Mesodermal cell (in vitro differentiated cells): Measurements from ENCODE around the gene PNPLA6.
A peak's percentile ranks its signal among the peaks of the same experiment; 100 is the strongest.

Experiments
- H3K27ac ChIP-seq: 2 replicates; pipeline ENCODE4 v1.7.0; 2013; ENCODE audit warnings: mild to moderate bottlenecking, low read depth, low read length, moderate library complexity; ENCODE audit not compliant: severe bottlenecking
- H3K36me3 ChIP-seq: 2 replicates; pipeline ENCODE4 v1.7.1; 2013; ENCODE audit warnings: mild to moderate bottlenecking, low read length, moderate library complexity; ENCODE audit not compliant: control insufficient read depth, insufficient read depth
- H3K4me1 ChIP-seq: one replicate; pipeline ENCODE4 v1.7.1; 2013; ENCODE audit warnings: mild to moderate bottlenecking, low read length; ENCODE audit not compliant: insufficient read depth, control insufficient read depth, poor library complexity, severe bottlenecking
- H3K4me3 ChIP-seq: 2 replicates; pipeline ENCODE4 v1.7.0; 2013; ENCODE audit warnings: low read length, control low read depth, mild to moderate bottlenecking; ENCODE audit not compliant: insufficient read depth, poor library complexity, severe bottlenecking; ENCODE audit errors: extremely low read depth
- H3K9me3 ChIP-seq: 2 replicates; pipeline ENCODE4 v1.7.1; 2013; ENCODE audit warnings: mild to moderate bottlenecking, low read length, moderate library complexity; ENCODE audit not compliant: control insufficient read depth
- WGBS, 2 experiments: methylation state at CpG; one replicate each; pipeline ENCODE4 v1.1.5; 2013; ENCODE audit warnings: missing lambda C conversion rate in 2 of 2; ENCODE audit not compliant: insufficient coverage in 2 of 2; 5-methylcytosine and 5-hydroxymethylcytosine counted together

The PNPLA6 gene

DNA sequence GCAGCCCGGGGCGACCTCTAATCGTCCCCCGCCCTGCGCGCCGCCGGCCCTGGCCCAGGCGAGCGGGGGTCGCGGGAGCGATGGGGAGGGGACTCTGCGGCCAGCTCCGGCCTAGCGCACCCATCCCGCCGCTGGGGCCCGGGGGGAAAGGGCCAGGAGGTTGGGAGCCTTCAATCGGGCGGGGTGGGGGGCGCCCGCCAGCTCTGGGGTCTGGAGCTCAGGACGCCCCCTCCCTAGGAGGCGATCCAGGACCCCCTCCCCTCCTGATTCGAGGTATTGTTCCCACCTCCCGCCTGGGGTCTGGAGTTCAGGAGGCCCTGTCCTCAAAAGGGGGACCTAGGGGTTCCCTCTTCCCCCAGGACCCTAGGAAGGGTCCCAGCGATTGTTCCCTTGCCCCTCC, 19.2 kb upstream of the PNPLA6 start:
- WGBS, 2 experiments: 0 to 4% methylated on average over 6 to 10 of the region's 28 CpGs
- Histone ChIP-seq H3K4me1 (peaks cover 15% of the 10 kb centered on the region), H3K27ac (peak overlapping the region; percentile 29), H3K36me3 (peaks cover 23% of the 10 kb centered on the region), H3K9me3 (no peaks in the 10 kb centered on the region), H3K4me3 (peak overlapping the region; percentile 63)

DNA sequence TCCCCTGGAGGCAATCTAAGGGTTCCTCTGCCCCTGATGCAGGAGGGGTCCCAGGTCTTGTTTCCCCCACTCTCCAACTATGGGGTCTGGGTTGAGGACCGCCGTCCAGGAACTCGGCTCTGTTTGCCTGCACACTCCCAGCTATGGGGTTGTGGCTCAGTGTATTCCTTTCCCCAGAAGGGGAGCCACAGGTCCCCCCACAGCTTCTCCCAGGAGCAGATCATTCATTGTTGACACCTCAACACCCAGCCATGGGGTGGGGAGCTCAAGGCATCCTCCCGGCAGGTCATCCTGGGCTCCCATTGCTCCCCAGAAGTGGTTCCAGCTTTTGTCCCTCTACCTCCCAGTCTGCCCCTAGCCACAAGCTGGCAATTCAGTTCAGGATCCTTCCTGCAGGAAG, 18.6 kb upstream of the PNPLA6 start:
- Histone ChIP-seq H3K4me3 (peak overlapping the region; percentile 63), H3K4me1 (peaks cover 15% of the 10 kb centered on the region), H3K36me3 (peaks cover 23% of the 10 kb centered on the region), H3K9me3 (no peaks in the 10 kb centered on the region), H3K27ac (no peak overlapping the region)
- WGBS, 2 experiments: 82 to 89% methylated on average over 1 to 4 of the region's 4 CpGs

DNA sequence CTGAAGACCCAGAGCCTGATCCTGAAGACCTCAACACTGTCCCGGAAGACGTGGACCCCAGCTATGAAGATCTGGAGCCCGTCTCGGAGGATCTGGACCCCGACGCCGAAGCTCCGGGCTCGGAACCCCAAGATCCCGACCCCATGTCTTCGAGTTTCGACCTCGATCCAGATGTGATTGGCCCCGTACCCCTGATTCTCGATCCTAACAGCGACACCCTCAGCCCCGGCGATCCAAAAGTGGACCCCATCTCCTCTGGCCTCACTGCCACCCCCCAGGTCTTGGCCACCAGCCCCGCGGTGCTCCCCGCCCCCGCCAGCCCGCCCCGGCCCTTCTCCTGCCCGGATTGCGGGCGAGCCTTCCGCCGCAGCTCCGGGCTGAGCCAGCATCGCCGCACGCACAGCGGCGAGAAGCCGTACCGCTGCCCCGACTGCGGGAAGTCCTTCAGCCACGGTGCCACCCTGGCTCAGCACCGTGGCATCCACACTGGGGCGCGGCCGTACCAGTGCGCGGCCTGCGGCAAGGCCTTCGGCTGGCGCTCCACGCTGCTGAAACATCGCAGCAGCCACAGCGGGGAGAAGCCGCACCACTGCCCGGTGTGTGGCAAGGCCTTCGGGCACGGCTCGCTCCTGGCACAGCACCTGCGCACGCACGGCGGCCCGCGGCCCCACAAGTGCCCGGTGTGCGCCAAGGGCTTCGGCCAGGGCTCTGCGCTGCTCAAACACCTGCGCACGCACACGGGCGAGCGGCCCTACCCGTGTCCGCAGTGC, 16.0 kb upstream of the PNPLA6 start:
- no peaks in the 10 kb centered on the region for H3K9me3 ChIP-seq
- 95 to 97% methylated on average over 67 to 72 of the region's 74 CpGs for WGBS, 2 experiments
- no peak overlapping the region for H3K4me3 ChIP-seq
- no peak overlapping the region for H3K27ac ChIP-seq
- peaks cover 23% of the 10 kb centered on the region for H3K36me3 ChIP-seq
- H3K4me1 ChIP-seq: peaks cover 24% of the 10 kb centered on the region

DNA sequence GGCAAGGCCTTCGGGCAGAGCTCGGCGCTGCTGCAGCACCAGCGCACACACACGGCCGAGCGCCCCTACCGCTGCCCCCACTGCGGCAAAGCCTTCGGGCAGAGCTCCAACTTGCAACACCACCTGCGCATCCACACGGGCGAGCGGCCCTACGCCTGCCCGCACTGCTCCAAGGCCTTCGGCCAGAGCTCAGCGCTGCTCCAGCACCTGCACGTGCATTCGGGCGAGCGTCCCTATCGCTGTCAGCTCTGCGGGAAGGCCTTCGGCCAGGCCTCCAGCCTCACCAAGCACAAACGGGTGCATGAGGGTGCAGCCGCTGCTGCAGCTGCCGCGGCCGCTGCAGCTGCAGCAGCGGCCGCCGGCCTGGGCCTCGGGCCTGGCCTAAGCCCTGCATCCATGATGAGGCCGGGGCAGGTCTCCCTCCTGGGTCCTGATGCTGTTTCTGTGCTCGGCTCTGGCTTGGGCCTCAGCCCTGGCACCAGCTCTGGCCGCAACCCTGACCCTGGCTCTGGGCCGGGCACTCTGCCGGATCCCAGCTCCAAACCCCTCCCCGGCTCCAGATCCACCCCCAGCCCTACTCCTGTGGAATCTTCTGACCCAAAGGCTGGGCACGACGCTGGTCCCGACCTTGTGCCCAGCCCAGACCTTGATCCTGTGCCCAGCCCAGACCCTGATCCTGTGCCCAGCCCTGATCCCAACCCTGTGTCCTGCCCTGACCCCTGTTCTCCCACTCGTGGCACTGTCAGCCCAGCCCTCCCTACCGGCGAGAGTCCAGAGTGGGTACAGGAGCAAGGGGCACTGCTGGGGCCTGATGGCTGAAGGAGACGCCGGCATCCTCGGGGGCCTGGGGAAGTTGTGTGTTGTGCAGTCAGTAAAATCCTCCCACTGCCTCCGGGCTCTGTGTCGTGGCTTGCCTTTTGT, 15.1 kb upstream of the PNPLA6 start:
- WGBS, 2 experiments: 96% methylated on average over 35 to 49 of the region's 51 CpGs

DNA sequence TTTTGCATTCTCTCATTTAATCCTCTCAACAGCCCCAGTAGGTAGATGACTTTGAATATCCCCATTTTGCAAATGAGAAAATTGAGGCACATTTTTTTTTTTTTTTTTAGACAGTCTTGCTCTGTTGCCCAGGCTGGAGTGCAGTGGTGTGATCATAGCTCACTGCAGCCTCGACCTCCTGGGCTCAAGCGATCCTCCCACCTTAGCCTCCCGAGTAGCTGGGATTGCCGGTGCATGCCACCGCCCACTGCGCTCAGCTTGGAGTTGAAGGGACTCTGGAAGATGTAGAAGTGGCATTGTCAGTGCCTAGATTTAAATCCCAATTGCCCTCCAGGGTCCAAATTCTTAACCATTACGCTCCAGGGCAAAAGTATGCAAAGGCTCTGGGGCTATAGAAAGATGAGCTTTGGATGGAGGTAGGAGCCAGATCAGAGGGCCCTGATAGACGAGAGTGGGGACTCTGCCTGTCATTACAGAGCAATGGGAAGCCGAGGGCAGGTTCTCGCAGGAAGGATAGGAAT, 13.9 kb upstream of the PNPLA6 start:
- Histone ChIP-seq H3K9me3 (no peaks in the 10 kb centered on the region), H3K36me3 (peaks cover 44% of the 10 kb centered on the region), H3K27ac (peak overlapping the region; percentile 41), H3K4me3 (peak overlapping the region; percentile 89), H3K4me1 (peaks cover 15% of the 10 kb centered on the region)
- 56% methylated on average over 8 to 10 of the region's 10 CpGs for whole genome bisulfite sequencing, 2 experiments

More for the DNA sequence above, 15.1 kb upstream of the PNPLA6 start:
- Histone ChIP-seq H3K36me3 (peaks cover 31% of the 10 kb centered on the region), H3K9me3 (no peaks in the 10 kb centered on the region), H3K27ac (no peak overlapping the region), H3K4me3 (no peak overlapping the region), H3K4me1 (peaks cover 18% of the 10 kb centered on the region)

DNA sequence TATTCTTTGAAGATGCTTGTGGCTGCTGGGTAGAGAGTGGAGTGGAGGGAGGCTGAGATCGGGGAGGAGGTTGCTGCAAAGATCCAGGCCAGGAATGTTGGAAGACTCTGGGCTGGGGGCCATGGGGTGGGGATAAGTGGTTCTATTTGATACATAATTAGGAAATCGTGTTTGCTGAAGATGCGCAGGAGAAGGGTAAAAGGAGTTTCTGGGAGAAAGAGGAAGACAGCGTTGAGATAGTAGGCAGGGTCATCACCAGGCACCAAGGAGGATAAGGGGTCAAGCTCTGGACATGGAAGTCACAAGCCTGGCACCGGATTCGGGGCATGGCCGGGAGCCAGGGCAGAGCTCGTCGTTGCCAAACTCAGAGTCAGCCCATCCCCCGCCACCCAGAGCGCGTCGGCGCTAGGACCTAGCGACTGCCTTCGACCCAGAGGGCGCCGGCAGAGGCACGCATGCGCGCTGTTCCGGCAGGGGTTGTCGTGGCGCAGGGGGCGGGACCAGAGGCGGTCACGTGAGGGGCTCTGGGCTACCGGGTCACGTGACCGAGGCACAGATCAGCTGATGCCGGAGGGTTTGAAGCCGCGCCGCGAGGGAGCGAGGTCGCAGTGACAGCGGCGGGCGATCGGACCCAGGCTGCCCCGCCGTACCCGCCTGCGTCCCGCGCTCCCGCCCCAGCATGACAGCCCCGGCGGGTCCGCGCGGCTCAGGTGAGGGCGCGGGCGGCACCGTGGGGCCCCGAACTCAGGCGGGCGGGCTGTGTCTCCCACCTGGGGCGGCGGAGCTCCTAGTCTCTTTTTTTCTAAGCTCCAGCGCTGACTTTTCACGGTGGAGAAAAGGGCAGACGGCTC, 13.2 kb upstream of the PNPLA6 start, which contains the start of gene MCOLN1:
MCOLN1 (plus strand) TSS at position 553 of the 851 bp plus-strand sequence; CDS start at position 680, 127 bp downstream.
- peak within 1 kb of the TSS; percentile 41 for H3K27ac ChIP-seq
- peaks cover 10% of the 10 kb centered on the region for H3K4me1 ChIP-seq
- peak within 1 kb of the TSS; percentile 89 for H3K4me3 ChIP-seq
- no peaks in the 10 kb centered on the region for H3K9me3 ChIP-seq
- WGBS, 2 experiments: 1 to 2% methylated on average over 63 of the region's 65 CpGs
- peaks cover 45% of the 10 kb centered on the region for H3K36me3 ChIP-seq

DNA sequence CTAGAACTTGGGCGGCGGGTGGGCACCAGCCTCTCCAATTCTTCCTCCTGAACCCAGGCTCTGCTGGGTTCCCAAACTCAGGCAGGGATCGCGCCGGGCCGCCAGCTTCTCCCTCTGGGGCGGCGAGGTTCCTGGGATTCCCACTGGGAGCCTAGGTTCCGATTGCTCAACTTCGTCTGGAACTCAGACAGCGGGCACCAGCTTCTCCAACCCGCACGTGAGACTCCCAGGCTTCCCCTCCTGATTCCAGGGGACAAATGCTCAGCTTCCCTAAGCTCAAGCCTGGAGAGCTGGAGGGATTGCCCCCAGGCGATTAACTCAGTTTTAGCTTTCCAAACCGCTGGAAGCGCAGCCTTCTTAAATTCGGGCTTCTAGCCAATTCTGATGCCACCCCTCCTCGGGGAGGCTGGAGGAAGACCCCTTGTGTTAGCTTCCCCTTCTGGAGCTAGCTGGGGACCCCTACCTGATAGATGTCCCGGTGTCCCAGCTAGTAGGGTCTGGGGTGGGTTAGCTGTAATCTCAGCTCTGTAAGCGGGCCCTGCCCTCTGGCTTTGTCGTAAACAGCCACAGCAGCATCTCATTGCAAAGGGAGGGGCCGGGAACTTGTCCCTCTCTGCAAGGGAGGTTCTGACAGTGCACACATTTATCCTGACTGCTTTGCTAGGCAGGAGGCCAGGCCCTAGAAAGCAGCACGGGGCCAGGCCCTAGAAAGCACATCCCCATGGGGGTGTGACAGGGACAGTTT, 12.4 kb upstream of the PNPLA6 start:
- Histone ChIP-seq H3K9me3 (no peaks in the 10 kb centered on the region), H3K27ac (no peak overlapping the region), H3K4me3 (peak overlapping the region; percentile 89), H3K36me3 (peaks cover 48% of the 10 kb centered on the region), H3K4me1 (peaks cover 9% of the 10 kb centered on the region)
- WGBS, 2 experiments: 10 to 16% methylated on average over 22 of the region's 23 CpGs

DNA sequence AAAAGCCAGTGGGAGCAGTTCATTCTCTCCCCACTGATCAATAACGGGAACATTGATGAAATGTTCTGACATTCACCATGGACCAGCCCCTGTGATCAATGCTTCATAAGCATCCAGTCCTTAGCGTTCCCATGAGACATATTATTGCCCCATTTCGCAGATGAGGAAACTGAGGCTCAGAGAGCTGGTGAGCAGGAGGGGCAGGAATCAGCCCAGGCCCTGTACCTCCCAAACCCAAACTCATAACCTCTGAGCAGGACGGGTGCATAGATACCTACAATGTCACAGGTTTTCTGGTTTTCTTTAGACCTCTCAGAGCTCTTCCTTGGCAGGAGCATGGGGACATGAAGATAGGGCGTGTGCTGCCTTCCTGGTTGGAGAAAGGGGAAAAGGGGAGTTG, 11.0 kb upstream of the PNPLA6 start:
- no peak overlapping the region for H3K4me3 ChIP-seq
- H3K27ac ChIP-seq: no peak overlapping the region
- no peaks in the 10 kb centered on the region for H3K9me3 ChIP-seq
- WGBS, 2 experiments: 96 to 100% methylated on average over 2 to 3 of the region's 5 CpGs
- H3K4me1 ChIP-seq: peaks cover 9% of the 10 kb centered on the region
- H3K36me3 ChIP-seq: peaks cover 49% of the 10 kb centered on the region

DNA sequence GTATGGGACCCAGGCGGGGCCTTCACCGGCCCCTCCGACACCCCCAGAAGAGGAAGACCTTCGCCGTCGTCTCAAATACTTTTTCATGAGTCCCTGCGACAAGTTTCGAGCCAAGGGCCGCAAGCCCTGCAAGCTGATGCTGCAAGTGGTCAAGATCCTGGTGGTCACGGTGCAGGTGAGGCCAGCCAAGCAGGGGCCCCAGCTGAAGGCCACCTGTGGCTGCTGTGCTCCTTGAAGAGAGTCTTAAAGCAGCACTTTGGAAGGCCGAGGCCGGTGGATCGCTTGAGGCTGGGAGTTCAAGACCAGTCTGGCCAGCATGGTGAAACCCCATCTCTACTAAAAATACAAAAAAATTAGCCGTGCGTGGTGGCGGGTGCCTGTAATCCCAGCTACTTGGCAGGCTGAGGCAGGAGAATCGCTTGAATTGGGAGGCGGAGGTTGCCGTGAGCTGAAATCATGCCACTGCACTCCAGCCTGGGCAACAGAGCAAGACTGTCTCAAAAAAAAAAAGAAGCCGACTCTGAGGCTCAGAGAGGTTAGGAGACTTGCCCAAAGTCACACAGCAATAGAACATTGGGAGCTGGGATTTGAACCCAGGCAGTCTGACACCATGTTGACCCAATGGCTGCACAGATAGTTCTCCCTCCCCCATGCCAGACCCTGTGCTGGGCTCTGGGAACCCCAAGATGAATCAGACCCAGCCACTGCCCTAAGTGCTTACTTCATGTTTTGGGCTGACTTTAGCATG, 10.4 kb upstream of the PNPLA6 start:
- Histone ChIP-seq H3K9me3 (no peaks in the 10 kb centered on the region), H3K27ac (no peak overlapping the region), H3K36me3 (peaks cover 51% of the 10 kb centered on the region), H3K4me1 (peaks cover 9% of the 10 kb centered on the region), H3K4me3 (no peak overlapping the region)
- WGBS, 2 experiments: 95 to 97% methylated on average over 12 to 17 of the region's 20 CpGs
